T-helper 1 cell treated with Interleukin-12 subunit alpha and Interleukin-12 subunit beta and Interleukin-4 antibody, amounts not matched to agents 30 ng/mL and 1 ng/mL, for 36 hours (primary cell): ENCODE data around the gene EIF2S2. TPM values are rescaled to one million over a fixed set of nuclear protein-coding genes. Genes with fewer than 3 reads are reported as not detected.

Source experiments
- total RNA-seq: library from RNA; stranded (reverse); gene quantifications from 2 replicates; pipeline ENCODE4 v1.2.3, GENCODE V29; 2022

EIF2S2 gene
- total RNA-seq, 1 donor from 2014 or later, result 70.0 TPM

Other genes with a start within 250 kb of the EIF2S2 start
- 153 and 159 TPM in 2 replicates for gene RALY, start 118.3 kb downstream of the EIF2S2 start, total RNA-seq
- gene ASIP, start 129.2 kb upstream of the EIF2S2 start, total RNA-seq, result not detected in 2 replicates
- gene AHCY, start 191.1 kb upstream of the EIF2S2 start, total RNA-seq, result 61.3 and 61.6 TPM in 2 replicates